ENCODE results near the gene ZNF407.

- TF ChIP-seq CTCF (IDR thresholded peaks at IDR 0.05) (no peak), POLR2A (IDR thresholded peaks at IDR 0.05) (no peak)
Observed at GRCh38 chr18:74936343-74936742, 338.7 kb downstream of the ZNF407 start.

Measured in adrenal gland (tissue), 5 donors.